ENCODE measurements around the gene VKORC1L1.
"Not testable (repeated sequence)": the region's sequence is repeated elsewhere in the genome, so short reads cannot be mapped to it uniquely, and the experiment has no call there.

VKORC1L1 gene

DNA sequence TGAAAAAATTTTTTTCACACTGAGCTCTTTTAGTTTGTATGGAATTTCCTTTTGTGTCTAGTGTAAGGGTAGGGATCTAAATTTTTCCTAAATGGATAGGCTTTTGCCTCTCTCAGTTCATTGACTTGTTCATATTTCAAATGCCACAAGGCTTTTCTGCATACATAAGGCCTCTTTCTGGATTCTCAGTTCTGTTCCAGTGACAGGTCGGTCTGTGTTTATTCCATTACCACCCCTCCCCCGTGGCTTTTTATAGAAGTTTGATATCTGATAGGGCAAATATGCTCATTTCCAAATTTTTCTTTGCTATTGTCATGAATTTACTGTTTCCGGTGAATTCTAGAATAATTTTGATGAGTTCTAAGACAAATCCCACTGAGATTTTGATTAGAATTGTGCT, 12.7 kb downstream of the VKORC1L1 start:
- DNase-seq (ENCODE audit: low spot score) = not testable (repeated sequence)

DNA sequence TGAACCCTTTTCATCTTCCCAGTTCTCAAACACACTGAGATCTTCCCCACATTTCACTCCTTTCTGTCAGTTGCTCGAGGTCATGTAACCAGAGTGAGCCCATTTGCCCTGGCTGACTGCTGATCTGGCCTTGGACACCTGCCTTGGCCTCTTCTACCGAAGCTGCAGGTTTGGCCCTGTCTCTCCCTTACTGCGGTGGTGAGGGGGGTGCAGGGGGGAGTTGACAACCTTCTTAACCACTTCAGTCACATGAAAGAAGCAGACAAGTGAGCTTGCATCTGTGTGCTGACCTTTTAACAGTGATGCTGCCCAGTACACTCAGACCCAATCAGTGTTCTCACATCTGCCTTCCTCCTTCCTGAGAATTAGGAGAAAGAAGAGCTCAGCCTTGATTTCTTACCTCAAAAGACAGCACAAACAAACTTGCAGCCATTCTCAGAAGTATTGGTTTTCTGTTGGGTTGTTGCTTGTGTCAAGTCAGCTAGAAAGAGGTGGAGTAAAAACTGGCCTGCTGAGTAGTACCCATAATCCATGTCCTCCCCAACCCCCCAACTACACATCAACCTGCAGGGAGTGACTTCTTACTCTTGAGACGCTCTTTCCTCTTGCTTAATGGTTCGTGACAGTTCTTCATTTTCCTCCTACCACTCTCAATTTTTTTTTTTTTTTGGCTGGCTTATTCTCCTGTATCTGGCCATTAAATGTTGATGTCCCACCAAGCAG, 15.7 kb downstream of the VKORC1L1 start:
- DNase-seq (ENCODE audit: low spot score) = not testable (repeated sequence)

DNA sequence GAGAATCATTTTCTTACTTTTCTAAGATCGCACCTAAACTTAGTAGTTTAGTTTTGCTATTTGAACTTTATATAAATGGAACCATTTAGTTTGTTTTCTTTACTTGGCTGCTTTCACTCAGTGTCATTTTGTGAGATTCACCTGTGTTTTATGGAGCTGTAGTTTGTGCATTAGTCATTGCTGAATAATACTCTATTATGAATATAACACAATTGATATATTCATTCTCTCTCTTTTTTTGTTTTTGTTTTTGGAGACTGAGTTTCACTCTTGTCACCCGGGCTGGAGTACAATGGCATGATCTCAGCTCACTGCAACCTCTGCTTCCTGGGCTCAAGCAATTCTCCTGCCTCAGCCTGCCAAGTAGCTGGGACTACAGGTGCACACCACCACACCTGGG, 16.8 kb downstream of the VKORC1L1 start:
- not testable (repeated sequence) for DNase-seq (ENCODE audit: low spot score)

DNA sequence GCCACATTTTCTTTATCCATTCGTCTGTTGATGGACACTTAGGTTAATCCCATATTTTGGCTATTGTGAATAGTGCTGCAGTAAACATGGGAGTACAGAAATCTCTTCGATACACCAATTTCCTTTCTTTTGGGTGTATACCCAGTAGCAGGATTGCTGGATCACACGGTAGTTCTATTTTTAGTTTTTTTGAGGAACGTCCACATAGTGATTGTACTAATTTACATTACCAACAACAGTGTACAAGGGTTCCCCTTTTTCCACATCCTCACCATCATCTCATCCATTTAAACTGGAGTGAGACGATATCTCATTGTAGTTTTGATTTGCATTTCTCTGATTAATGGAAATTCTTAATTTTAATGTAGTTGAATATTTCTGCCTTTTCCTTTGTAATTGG, 19.3 kb downstream of the VKORC1L1 start:
- no peak for DNase-seq (ENCODE audit: low spot score)

DNA sequence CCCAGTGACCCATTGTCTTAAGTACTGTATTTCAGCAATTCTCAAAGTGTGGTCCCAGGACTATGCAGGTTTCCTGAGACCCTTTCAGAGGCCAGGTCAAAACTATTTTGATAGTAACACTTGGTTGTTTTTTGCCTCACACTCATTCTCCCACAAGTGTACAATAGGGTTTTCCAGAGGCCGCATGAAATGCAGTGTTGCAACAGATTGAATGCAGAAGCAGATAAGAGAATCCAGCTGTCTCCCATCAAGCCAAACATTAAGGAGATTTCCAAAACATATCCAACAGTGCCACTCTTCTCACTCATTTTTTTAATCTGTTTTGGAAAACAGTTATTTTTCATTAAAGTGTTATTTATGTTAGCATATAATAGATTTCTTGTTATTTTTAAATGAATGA, 20.0 kb downstream of the VKORC1L1 start:
- no peak for DNase-seq (ENCODE audit: low spot score)

DNA sequence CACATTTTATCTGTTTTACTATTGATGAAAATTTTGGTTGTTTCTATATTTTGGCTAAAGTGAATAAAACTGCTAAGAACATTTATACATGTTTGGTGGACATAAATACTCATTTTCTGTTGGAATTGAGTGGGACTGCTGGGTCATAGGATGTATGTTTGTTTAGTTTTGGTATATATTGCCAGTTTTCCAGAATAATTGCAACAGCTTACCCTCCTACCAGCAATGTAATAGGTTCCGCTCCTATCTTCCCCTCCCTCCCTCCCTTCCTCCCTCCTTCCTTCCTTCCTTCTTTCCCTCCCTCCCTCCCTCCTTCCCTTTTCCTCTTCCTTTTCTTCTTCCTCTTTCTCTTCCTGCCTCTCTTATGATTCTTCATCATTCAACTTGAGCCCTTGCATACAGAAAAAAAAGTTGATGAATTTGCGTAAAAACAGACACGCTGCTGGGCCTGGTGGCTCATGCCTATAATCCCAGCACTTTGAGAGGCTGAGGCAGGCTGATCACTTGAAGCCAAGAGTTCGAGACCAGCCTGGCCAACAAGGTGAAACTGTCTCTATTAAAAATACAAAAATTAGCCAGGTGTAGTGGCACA, 23.5 kb downstream of the VKORC1L1 start:
- no peak for DNase-seq (ENCODE audit: low spot score)

DNA sequence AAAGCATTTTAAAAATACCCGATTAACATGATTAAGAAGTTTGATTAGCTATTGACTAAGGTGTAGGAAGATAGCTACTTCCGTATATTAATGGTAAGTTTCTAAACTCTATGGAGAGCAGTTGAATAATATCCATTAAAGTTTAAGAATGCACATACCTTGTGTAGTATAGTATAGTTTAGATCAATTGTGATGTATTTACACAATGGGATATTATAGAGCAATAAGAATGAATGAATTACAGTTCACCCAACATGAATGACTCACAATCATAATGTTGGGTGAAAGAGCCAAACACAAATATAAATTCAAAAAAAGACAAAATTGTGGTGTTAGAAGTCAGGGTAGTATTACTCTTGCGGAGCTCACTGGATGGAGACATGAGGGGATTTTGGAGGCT, 24.4 kb downstream of the VKORC1L1 start:
- not testable (repeated sequence) for DNase-seq (ENCODE audit: low spot score)

DNA sequence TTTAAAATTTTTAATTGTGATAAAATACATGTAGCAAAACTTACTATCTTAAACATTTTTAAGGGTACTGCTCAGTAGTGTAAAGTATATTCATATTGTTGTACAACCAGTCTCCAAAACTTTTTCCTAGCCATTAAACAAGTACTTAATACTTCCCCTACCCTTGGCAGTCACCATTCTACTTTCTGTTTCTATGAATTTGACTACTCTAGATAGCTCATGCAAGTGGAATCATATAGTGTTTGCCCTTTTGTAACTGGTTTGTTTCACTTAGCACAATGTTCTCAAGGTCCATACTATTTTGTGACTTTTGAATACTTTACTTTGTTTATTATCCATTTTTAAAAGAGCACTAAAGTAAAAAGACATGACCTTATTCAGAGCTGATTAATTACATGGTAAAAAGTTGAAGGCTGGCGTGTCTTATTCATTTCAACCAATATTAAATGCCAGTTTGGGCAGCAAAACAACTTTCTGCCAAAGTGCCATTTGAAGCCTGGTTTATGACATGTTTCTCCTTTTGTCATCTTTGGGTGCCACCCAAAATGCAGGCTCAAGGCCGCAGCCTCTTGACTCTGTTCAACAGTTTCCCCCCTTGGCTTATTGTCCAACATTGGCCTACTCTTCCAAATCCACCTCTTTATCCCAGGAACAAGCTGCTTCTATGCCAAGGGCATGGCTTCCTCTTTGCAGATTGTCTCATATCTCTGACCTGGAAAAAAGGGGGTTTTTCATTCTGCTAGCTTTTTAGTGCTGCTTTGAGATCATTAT, 26.0 kb downstream of the VKORC1L1 start:
- not testable (repeated sequence) for DNase-seq (ENCODE audit: low spot score)

DNA sequence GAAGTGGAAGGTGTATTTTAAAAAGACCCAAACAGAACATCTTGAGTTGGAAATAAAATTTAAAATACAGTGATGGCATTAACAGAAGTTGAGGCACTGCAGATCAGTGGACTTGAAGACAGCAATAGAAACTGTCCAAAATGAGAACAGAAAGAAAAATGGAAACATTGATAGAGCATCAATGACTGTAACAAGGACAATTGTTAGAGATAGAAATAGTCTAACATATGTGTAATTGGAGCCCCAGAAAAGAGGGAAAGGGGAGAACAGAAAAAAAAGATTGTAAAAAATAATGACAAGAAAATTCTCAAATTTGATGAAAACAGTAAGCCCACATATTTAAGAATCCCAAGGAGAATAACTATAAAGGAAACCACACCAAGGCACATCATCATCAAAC, 29.4 kb downstream of the VKORC1L1 start:
- DNase-seq (ENCODE audit: low spot score) = no peak

DNA sequence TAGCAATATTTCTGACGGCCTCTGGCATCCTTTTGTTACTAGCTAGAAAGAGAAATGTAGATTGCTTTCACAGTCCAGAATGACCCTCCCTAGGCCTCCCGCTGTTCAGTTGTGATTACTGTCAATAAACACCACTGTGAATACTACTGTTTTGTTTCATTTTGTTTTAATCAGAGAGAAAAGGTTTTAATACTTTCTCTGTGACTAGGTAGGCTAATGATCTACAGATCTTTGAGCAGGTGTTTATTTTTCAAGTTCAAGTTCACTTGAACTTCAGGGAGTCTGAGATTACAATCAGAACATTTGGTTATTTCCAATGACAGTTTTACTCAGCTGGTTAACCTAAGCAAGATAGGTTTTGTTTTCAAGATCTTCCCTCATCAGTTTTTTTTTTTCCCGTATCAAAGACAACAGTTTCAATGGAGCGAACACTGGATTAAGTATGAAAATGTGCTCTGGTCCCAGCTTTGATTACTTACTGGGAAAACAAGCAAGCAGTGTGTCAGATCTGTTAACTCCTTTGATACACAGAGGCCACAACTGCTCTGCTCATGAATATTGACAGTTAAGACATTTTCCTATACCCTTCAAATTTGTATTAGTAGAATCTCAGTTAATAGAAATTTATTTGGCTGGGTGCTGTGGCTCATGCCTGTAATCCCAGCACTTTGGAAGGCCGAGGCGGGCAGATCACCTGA, 34.8 kb downstream of the VKORC1L1 start:
- no peak for DNase-seq (ENCODE audit: low spot score)

DNA sequence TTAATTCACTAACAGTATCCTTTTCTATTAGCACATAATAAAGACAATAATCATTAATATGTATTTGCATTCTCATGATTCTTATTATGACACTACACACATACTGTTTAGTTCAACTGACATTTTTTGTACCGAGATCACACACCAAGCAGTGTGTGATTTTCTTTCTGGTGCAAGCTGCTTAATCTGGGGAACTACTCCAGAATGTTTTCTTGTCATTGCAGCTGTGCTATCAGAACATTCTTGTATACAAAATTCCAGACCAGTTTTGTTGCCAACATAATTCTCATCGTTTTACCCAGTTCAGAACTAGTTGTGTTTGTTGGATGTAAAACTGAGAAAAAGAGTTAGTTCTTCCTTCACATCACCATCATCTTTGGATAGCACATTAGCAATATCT, 37.4 kb downstream of the VKORC1L1 start:
- DNase-seq (ENCODE audit: low spot score) = no peak

DNA sequence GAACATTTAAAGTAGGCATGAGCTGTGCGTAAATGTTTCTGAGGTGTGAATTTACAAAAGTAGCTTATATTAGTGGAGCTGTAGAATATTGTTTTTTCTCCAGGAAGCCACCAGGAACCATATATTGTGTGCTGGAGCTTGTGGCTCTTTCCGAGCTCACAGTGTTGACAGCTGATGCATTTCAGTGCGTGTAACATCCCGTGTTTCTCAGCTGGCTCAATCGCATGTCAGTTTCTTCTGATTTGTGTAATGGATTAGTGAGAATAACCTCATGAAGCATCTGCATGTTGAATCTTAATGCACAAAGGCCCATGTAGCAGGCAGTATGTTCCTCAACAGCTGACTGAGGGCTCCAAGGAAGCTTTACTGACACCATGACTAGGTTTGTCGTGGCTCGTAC, 39.4 kb downstream of the VKORC1L1 start:
- no peak for DNase-seq (ENCODE audit: low spot score)

DNA sequence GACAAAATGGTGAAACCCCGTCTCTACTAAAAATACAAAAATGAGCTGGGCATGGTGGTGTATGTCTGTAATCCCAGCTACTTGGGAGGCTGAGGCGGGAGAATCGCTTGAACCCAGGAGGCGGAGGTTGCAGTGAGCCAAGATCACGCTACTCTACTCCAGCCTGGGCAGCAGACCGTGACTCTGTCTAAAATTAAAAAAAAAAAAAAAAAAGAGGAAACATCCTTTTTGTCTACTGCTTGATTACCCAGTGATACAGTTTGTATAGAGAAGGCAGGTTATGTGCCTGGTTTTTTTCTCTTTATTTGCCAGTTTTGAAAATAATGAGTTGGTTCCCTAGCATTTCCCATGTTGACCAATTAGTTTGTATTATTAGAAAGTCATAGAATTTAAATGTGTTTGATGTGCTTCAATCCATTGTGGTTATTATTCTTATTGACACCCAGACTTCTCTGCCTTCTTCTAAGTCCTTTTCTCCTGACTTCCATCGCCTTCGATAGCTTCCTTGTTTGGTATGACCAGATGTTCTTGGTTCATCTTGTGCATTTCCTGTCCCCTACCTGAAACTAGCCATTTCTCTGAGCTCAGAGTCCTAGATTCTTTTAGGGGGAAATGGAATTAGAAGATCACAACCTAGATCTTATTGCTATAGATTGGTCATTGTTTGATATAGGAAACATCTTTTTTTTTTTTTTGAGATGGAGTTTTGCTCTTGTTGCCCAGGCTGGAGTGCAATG, 43.2 kb downstream of the VKORC1L1 start:
- DNase-seq (ENCODE audit: low spot score) = no peak

DNA sequence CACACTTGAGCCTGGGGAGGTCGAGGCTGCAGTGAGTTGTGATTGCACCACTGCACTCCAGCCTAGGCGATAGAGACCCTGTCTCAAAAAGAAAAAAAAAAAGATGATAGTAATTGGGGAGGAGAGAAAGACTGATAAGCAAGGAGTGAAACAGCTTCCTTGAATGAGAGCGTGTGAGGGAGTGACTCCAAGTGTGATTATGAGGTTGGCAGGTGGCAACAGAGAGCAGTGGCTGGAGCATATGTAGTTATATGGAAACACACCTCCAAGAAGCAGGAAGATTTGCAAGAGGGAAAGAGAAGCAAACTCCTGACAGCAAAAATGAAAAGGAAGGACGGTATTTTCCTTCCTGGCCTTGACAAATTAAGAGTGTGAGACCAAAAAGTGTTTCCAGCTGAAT, 50.4 kb downstream of the VKORC1L1 start:
- no peak for DNase-seq (ENCODE audit: low spot score)

DNA sequence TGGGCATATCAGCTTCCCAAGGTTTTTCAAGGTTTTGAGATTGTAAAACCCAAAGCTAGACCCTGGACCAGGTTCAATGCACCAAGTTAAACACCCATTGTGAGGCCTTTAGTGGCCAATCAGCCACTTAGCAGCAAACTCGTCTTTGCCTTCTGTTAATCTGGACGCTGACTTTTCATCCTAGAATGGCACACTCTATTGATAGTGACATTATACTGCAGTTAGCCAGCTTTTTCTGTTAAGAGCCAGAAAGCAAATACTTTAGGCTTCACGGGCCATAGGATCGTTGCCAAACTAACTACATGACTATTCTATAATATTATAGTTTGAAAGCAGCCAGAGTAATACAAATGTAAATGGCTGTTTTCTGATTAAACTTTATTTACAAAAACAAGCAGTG, 51.3 kb downstream of the VKORC1L1 start:
- no peak for DNase-seq (ENCODE audit: low spot score)

DNA sequence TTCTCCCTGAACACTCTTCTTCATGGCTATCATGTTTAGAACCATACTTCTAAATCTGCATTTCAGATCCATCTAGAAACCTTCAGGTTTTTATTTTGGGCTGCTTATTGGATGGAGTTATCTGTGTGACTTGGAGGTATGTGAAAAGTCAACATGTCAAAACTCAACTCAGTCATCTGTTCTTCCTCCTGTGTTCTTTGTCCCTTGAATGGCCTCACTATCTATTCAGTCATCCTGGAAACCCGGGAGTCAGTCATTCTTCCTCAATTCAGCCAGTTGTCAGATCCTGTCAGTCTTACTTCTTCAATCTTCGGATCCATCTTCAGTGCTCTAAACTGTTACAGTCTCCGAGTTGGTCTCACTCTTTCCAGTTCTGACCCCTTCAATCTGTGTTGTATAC, 52.2 kb downstream of the VKORC1L1 start:
- DNase-seq (ENCODE audit: low spot score) = no peak

DNA sequence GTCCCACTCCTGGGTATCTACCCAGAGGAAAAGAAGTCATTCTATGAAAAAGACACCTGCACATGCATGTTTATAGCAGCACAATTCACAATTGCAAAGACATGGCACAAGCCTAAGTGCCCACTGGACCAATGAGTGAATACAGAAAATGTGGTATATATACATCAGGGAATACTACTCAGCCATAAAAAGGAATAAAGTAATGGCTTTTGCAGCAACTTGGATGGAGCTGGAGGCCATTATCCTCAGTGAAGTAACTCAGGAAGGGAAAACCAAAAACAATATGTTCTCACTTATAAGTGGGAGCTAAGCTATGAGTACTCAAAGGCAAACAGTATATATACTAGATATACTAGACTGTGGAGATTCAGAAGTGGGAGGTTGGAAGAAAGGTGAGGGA, 53.7 kb downstream of the VKORC1L1 start:
- no peak for DNase-seq (ENCODE audit: low spot score)

DNA sequence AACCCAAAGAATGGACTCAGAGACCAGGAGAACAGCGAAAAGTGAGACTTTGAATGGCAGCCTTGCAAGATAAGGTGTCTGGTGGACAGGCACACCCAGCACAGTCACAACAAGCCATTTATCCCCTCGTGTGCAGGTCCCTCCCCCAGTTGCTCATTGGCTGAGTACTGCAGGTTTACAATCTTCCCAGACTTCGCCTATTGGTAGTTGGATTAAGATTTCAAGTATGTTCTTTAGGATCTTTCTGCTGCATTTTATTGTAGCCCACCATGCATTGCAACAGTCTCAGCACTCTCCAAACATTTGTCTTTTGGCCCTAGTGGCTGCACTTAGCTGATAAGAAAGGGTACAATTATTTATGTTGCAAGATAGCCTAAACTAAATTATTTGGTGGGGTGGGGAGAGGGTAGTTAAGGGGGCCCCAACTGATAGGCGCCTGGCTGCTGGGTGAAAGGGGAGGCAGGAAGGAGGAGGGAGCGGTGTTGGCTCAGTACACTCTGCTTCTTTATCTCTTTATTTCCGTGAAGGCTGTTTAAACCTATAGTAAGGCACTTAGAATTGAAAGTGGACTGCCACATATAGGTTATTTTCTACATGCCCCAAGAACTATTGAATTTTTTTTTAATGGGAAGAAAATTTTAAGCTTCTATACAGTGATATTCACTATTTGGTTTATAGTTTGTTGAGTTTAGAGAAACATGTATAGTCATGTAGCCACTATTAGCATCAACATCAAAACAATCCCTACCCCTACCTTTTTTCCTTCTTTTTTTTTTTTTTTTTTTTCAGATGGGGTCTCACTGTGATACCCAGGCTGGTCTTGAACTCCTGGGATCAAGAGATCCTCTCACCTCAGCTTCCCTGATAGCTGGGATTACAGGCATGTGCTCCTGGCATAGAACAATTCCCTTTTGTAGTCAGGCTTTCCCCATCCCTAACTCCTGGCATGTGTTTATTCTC, 54.9 kb downstream of the VKORC1L1 start:
- no peak for DNase-seq (ENCODE audit: low spot score)

DNA sequence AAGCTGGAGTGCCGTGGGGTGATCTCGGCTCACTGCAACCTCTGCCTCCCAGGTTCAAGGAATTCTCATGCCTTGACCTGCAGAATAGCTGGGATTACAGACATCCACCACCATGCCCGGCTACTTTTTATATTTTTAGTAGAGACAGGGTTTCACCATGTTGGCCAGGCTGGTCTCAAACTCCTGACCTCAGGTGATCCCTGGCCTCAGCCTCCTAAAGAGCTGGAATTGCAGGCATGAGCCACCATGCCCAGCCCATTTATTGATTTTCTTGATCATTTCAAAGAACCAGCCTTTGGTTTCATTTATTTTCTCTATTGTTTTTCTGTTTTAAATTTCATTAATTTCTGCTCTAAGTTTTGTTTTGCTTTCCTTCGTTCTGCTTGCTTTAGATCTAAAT, 58.8 kb downstream of the VKORC1L1 start:
- no peak for DNase-seq (ENCODE audit: low spot score)

DNA sequence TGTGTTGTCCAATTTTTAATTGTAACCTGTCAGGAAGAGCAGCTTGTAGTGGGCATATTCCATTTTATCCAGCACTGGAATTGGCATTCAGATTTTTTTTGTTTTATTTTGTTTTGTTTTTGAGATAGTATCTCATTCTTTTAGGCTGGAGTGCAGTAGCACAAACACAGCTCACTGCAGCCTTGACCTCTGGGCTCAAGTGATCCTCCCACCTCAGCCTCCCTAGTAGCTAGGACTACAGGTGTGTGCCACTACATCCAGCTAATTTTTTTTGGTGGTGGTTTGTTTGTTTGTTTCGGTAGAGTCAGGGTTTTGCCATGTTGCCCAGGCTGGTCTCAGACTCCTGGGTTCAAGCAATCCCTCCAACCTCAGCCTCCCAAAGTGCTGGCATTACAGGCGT, 64.4 kb downstream of the VKORC1L1 start:
- no peak for DNase-seq (ENCODE audit: low spot score)

All from CD4-positive, alpha-beta T cell treated with Interleukin-15 for 4 hours (primary cell).